Stimulated activated CD4-positive, alpha-beta T cell treated with anti-CD3 and anti-CD28 coated beads, Interleukin-4, amount 100 ng/mL, for 1 hour (primary cell): ENCODE data around the gene FBXO31.
"Not testable (repeated sequence)": the region's sequence is repeated elsewhere in the genome, so short reads cannot be mapped to it uniquely, and the experiment has no call there.

Source experiments
- DNase-seq: peaks from one replicate; pipeline ENCODE4 v3.0.0-alpha.2; 2020

The FBXO31 gene

GRCh38 chr16:87384162-87384874 lies 742 bp upstream of the FBXO31 start:
- no peak for DNase-seq

GRCh38 chr16:87382023-87382785 lies 1.4 kb downstream of the FBXO31 start:
- no peak for DNase-seq

- DNase-seq = no peak
Measured at GRCh38 chr16:87380881-87381280, 2.7 kb downstream of the FBXO31 start.

- no peak for DNase-seq
Measured at GRCh38 chr16:87380403-87380802, 3.2 kb downstream of the FBXO31 start.

- DNase-seq = not testable (repeated sequence)
Measured at GRCh38 chr16:87379312-87379752, 4.2 kb downstream of the FBXO31 start.

- no peak for DNase-seq
Measured at GRCh38 chr16:87376660-87377059, 6.9 kb downstream of the FBXO31 start.

GRCh38 chr16:87375426-87376135 lies 8.0 kb downstream of the FBXO31 start:
- no peak for DNase-seq

- no peak for DNase-seq
Measured at GRCh38 chr16:87374313-87374712, 9.3 kb downstream of the FBXO31 start.

- DNase-seq = no peak
Measured at GRCh38 chr16:87372305-87372704, 11.3 kb downstream of the FBXO31 start.

- DNase-seq = no peak
Measured at GRCh38 chr16:87371261-87371866, 12.2 kb downstream of the FBXO31 start.

- DNase-seq = no peak
Measured at GRCh38 chr16:87369796-87370719, 13.5 kb downstream of the FBXO31 start.

- no peak for DNase-seq
Measured at GRCh38 chr16:87369117-87369765, 14.3 kb downstream of the FBXO31 start.

GRCh38 chr16:87368029-87368770 lies 15.4 kb downstream of the FBXO31 start:
- no peak for DNase-seq

- DNase-seq = no peak
Measured at GRCh38 chr16:87367529-87367928, 16.0 kb downstream of the FBXO31 start.

GRCh38 chr16:87366930-87367329 lies 16.6 kb downstream of the FBXO31 start:
- no peak for DNase-seq

GRCh38 chr16:87366288-87366687 lies 17.3 kb downstream of the FBXO31 start:
- no peak for DNase-seq

- no peak for DNase-seq
Measured at GRCh38 chr16:87365021-87365713, 18.4 kb downstream of the FBXO31 start.

- DNase-seq = no peak
Measured at GRCh38 chr16:87363771-87364455, 19.7 kb downstream of the FBXO31 start.

- not testable (repeated sequence) for DNase-seq
Measured at GRCh38 chr16:87362828-87363559, 20.6 kb downstream of the FBXO31 start.
